BJ (cell line): ENCODE results near the gene ZDHHC4. TPM values are rescaled to one million over a fixed set of nuclear protein-coding genes. Genes with fewer than 3 reads are reported as not detected.
"Not testable (repeated sequence)": the region's sequence is repeated elsewhere in the genome, so short reads cannot be mapped to it uniquely, and the experiment has no call there.

ENCODE experiments used
- CTCF ChIA-PET: fragments of 350-600 bp; formaldehyde crosslinking; extraction: SDS; loops from one replicate; lab custom pipeline; 2021; ENCODE audit warnings: antibody characterized with exemption, inconsistent platforms; lab: Yijun Ruan, JAX
- POLR2A ChIA-PET: fragments of 300-600 bp; sonication (Branson Sonifier 250); formaldehyde crosslinking; extraction: SDS; loops from one replicate; lab custom pipeline; 2021; ENCODE audit warnings: antibody characterized with exemption; lab: Charles Lee
- DNase-seq: peaks from one replicate; pipeline ENCODE4 v3.0.0-alpha.2; 2011; ENCODE audit warnings: low read depth
- H3K27me3 ChIP-seq: 2 replicates; pipeline ENCODE4 v1.6.0; 2011; ENCODE audit warnings: low read length; ENCODE audit not compliant: control insufficient read depth, insufficient read depth
- H3K36me3 ChIP-seq: 2 replicates; pipeline ENCODE4 v1.5.1; 2011; ENCODE audit warnings: low read length; ENCODE audit not compliant: control insufficient read depth, insufficient read depth
- H3K4me3 ChIP-seq: 2 replicates; pipeline ENCODE4 v1.5.1; 2011; ENCODE audit warnings: low read depth, mild to moderate bottlenecking, control low read depth, low read length
- polyA plus RNA-seq: library from polyadenylated mRNA; depleted of rRNA; stranded (reverse); fragments of >200 nt; gene quantifications from 2 replicates; pipeline ENCODE4 v1.2.3, GENCODE V29; 2011
- TF ChIP-seq, protein P1 (sequence below): IDR thresholded peaks from 2 replicates; pipeline ENCODE4 v1.5.1; 2011; ENCODE audit warnings: low read depth, mild to moderate bottlenecking, control low read depth, inconsistent platforms, low read length, moderate library complexity; ENCODE audit not compliant: insufficient read depth

The ZDHHC4 gene
- polyA plus RNA-seq, 1 experiment = 116 TPM

- CTCF ChIA-PET = interaction anchor here (1.4 to 3.1 kb wide), 4 partner anchors 9 to 60 kb away, joined by 4 to 12 read pairs (median 8); partner anchors contain the start of gene INTS15
- H3K36me3 ChIP-seq = 0 out of 2 replicates have a peak, but pooled peaks cover 2% of the 10 kb centered on the region
- DNase-seq = no peak
- H3K4me3 ChIP-seq = no peak overlapping the region
- POLR2A ChIA-PET = no interaction called here
- no peaks in the 10 kb centered on the region for H3K27me3 ChIP-seq
- TF ChIP-seq, protein P1, sequence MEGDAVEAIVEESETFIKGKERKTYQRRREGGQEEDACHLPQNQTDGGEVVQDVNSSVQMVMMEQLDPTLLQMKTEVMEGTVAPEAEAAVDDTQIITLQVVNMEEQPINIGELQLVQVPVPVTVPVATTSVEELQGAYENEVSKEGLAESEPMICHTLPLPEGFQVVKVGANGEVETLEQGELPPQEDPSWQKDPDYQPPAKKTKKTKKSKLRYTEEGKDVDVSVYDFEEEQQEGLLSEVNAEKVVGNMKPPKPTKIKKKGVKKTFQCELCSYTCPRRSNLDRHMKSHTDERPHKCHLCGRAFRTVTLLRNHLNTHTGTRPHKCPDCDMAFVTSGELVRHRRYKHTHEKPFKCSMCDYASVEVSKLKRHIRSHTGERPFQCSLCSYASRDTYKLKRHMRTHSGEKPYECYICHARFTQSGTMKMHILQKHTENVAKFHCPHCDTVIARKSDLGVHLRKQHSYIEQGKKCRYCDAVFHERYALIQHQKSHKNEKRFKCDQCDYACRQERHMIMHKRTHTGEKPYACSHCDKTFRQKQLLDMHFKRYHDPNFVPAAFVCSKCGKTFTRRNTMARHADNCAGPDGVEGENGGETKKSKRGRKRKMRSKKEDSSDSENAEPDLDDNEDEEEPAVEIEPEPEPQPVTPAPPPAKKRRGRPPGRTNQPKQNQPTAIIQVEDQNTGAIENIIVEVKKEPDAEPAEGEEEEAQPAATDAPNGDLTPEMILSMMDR = no peak
Measured at GRCh38 chr7:6575281-6576023, 1.8 kb upstream of the ZDHHC4 start.

DNA sequence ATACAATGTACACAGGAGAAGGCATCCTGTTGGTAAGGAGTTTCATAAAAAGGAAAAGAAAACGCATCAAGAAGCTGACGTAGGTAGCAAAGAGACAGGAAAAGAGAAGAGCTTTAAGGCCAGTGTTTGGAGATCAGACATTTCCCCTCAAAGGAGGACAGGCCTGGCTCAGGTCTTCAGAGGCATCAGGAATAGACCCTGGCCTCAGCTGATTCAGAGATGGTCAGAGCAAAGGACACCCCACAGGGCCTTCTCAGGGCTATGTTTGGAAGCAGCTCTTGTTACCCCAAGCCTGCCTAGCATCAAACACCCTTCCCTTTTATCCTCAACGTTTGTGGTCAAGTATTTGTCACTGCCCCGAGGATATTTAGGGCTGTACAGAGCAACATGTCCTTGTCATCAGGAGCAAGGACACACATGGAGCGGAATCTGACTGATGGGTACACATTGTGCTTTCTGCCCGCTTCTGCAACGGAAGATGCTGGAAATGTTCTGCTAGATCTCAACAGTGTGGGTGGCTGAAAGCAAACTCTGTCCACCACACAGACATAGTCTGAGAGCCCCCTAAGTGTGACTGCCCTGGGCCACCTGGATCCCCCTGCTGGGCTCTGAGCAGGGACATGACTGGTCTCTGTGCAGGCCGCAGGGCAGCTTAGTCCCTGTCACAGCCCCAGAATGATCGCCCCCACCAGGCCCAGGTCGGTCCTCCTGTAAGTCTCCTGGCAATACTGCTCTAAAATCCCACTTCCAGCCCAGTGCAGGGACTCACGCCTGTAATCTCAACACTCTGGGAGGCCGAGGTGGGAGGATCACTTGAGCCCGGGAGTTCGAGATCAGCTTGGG is 1.0 kb upstream of the ZDHHC4 start:
- Histone ChIP-seq H3K36me3 (peaks cover 6% of the 10 kb centered on the region), H3K4me3 (peak overlapping the region; percentile 73), H3K27me3 (no peaks in the 10 kb centered on the region)
- TF ChIP-seq, protein P1 = no peak
- CTCF ChIA-PET = interaction anchor here (1.4 to 3.1 kb wide), 3 partner anchors 8 to 61 kb away, joined by 4 to 12 read pairs (median 11); partner anchors contain the start of gene INTS15
- POLR2A ChIA-PET = no interaction called here
- DNase-seq = no peak

DNA sequence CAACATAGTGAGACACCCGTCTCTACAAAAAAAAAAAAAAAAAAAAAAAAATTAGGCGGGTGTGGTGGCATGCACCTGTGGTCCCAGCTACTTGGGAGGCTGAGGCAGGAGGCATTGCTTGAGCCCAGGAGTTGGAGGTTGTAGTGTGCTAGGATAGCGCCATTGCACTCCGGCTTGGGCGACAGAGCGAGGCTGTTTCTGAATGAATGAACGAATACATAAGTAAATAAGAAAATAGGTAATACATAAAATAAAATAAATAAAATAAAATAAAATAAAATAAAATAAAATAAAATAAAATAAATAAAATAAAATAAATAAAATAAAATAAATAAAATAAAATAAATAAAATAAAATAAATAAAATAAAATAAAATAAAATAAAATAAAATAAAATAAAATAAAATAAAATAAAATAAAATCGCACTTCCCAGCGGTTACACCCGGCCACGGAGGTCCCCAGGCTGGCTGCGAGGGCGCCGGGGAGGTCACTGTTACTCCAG is 336 bp upstream of the ZDHHC4 start:
- H3K36me3 ChIP-seq, DNase-seq, H3K27me3 ChIP-seq, POLR2A ChIA-PET: not testable (repeated sequence)
- CTCF ChIA-PET = interaction anchor here (1.0 to 1.5 kb wide), 3 partner anchors 11 to 27 kb away, joined by 4 to 18 read pairs (median 5); partner anchors contain the start of gene INTS15
- peak overlapping the region; percentile 73 for H3K4me3 ChIP-seq

DNA sequence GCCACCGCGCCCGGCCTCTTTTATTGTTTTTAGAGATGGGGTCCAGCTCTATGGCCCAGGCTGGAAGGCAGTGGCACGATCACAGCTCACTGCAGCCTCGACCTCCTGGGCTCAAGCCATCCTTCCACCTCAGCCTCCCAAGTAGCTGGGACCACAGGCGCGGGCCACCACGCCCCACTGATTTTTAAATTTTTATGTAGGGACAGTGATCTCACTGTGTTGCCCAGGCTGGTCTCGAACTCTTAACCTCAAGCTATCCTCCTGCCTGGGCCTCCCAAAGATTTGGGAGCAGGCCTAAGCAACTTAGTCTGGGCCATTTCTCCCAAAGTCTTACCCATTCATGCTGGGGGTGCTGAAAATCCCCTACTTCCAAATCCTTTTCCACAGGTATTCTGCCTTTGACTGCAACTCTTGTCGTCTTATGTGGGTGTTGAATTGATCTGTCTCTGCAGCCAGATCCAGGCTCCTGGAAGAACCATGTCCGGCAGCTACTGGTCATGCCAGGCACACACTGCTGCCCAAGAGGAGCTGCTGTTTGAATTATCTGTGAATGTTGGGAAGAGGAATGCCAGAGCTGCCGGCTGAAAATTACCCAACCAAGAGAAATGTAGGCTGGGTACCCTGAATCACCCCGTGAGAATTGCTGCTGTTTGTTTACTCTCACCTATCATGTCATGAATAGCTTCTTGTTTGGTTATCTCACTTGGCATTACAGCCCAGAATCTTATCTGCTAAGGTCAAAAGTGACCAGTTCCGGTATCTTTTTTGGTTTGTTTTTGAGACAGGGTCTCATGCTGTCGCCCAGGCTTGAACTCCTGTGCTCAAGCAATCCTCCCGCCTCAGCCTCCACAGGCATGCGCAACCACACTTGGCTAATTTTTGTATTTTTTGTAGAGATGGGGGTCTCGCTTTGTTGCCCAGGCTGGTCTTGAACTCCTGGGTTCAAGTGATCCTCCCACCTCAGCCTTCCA is 1.1 kb downstream of the ZDHHC4 start:
- no peaks in the 10 kb centered on the region for H3K27me3 ChIP-seq
- no peak for DNase-seq
- TF ChIP-seq, protein P1 = no peak
- H3K4me3 ChIP-seq = peak overlapping the region; percentile 73
- POLR2A ChIA-PET = interaction anchor here (0.7 kb wide), 1 partner anchor 28 kb away, joined by 4 read pairs; no protein-coding TSS in a partner anchor
- H3K36me3 ChIP-seq = peaks cover 8% of the 10 kb centered on the region
- CTCF ChIA-PET = interaction anchor here (1.3 to 1.5 kb wide), 2 partner anchors 10 to 12 kb away, joined by 4 to 18 read pairs; partner anchors contain the start of gene INTS15

DNA sequence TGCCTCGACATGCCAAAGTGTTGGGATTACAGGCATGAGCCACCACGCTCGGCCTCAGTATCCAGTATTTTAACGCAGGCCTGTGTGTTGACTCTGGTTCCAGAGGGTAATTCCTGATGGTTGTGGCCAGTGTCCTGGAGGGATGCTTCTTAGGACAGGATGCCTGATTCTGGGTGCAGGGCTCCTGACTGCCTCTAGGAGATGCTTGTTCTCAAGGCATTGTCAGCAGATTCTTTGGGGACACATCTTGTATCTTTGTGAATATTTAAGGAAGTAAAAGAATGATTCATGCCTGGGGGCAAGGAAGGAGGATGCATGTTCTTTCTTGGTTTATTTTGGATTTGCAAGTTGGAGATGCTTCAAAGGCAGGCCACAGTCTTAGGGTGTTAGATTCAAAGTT is 2.2 kb downstream of the ZDHHC4 start:
- TF ChIP-seq, protein P1 = 0 out of 2 replicates have a peak, but pooled peaks have one; percentile 12
- no peak for DNase-seq
- Histone ChIP-seq H3K4me3 (no peak overlapping the region), H3K27me3 (no peaks in the 10 kb centered on the region), H3K36me3 (peaks cover 10% of the 10 kb centered on the region)
- ChIA-PET POLR2A (no interaction called here), CTCF (no interaction called here)

- POLR2A ChIA-PET, H3K4me3 ChIP-seq, CTCF ChIA-PET, DNase-seq, H3K27me3 ChIP-seq: not testable (repeated sequence)
- peaks cover 19% of the 10 kb centered on the region for H3K36me3 ChIP-seq
Measured at GRCh38 chr7:6585746-6586432, 8.6 kb downstream of the ZDHHC4 start.
